ENCODE measurements around the gene RSPO3.

GRCh38 chr6:127221201-127221600, 102.7 kb downstream of the RSPO3 start:
- no peak for TF ChIP-seq CTCF (conservative IDR thresholded peaks at IDR 0.05; ENCODE audit: low read length)
- no peak for TF ChIP-seq EZH2phosphoT487 (IDR thresholded peaks at IDR 0.05; ENCODE audit: borderline replicate concordance)
